Dermis microvascular lymphatic vessel endothelial cell (primary cell): ENCODE results near the gene MTCL3.

Experiments used
- DNase-seq, 2 donors: peaks; one replicate each; pipeline versions ENCODE4 v3.0.0 to v3.0.0-alpha.2; 2010; ENCODE audit warnings: low read depth in 2 of 2

Gene MTCL3

GRCh38 chr6:127515234-127515793 is 3.8 kb downstream of the MTCL3 start:
- DNase-seq, result peak in 1 of 2 donors; percentile 2

GRCh38 chr6:127514773-127515227 is 4.3 kb downstream of the MTCL3 start:
- no peak for DNase-seq

GRCh38 chr6:127514179-127514772 is 4.9 kb downstream of the MTCL3 start:
- no peak for DNase-seq

- no peak for DNase-seq
Measured at GRCh38 chr6:127513425-127513824, 5.7 kb downstream of the MTCL3 start.

- no peak for DNase-seq
Measured at GRCh38 chr6:127510876-127511275, 8.3 kb downstream of the MTCL3 start.

GRCh38 chr6:127506894-127507293 is 12.2 kb downstream of the MTCL3 start:
- no peak for DNase-seq

- no peak for DNase-seq
Measured at GRCh38 chr6:127503022-127503421, 16.1 kb downstream of the MTCL3 start.

GRCh38 chr6:127497410-127497809 is 21.7 kb downstream of the MTCL3 start:
- no peak for DNase-seq

GRCh38 chr6:127496471-127496870 is 22.7 kb downstream of the MTCL3 start:
- no peak for DNase-seq

GRCh38 chr6:127494240-127494767 is 24.8 kb downstream of the MTCL3 start:
- DNase-seq, result no peak

GRCh38 chr6:127489248-127489647 is 29.9 kb downstream of the MTCL3 start:
- DNase-seq, result no peak

GRCh38 chr6:127486934-127487333 is 32.2 kb downstream of the MTCL3 start:
- no peak for DNase-seq

GRCh38 chr6:127484212-127484863 is 34.8 kb downstream of the MTCL3 start:
- peak in 1 of 2 donors; percentile 9 for DNase-seq

- DNase-seq, result no peak
Measured at GRCh38 chr6:127483399-127484055, 35.6 kb downstream of the MTCL3 start.

- no peak for DNase-seq
Measured at GRCh38 chr6:127482325-127482724, 36.8 kb downstream of the MTCL3 start.

- DNase-seq, result peak in 1 of 2 donors; percentile 68
Measured at GRCh38 chr6:127481628-127482027, 37.5 kb downstream of the MTCL3 start.

GRCh38 chr6:127481111-127481510 is 38.0 kb downstream of the MTCL3 start:
- no peak for DNase-seq

- DNase-seq, result no peak
Measured at GRCh38 chr6:127477658-127478057, 41.5 kb downstream of the MTCL3 start.

- DNase-seq, result no peak
Measured at GRCh38 chr6:127475823-127476176, 43.3 kb downstream of the MTCL3 start.

GRCh38 chr6:127475135-127475822 is 43.9 kb downstream of the MTCL3 start:
- DNase-seq, result no peak

- no peak for DNase-seq
Measured at GRCh38 chr6:127471379-127472255, 47.5 kb downstream of the MTCL3 start.
